GM12878 (cell line): ENCODE data around the gene PTPRN2.

ENCODE experiments used
- ASH2L ChIP-seq: fragments of 300-600, 200-600 bp; sonication (generic); IDR thresholded peaks from 2 replicates; pipeline ENCODE4 v1.6.1; 2017; ENCODE audit warnings: low read depth, mild to moderate bottlenecking, borderline replicate concordance
- ATF3 ChIP-seq: IDR thresholded peaks from 2 replicates; pipeline ENCODE4 v1.6.1; 2011; ENCODE audit warnings: low read depth, mild to moderate bottlenecking, low read length, moderate library complexity, borderline replicate concordance; ENCODE audit errors: extremely low read depth
- CREM ChIP-seq: IDR thresholded peaks from 2 replicates; pipeline ENCODE4 v1.6.1; 2014; ENCODE audit warnings: antibody characterized with exemption, low read depth
- CTCF ChIP-seq, 3 experiments: IDR thresholded peaks in 2 of 3; conservative IDR thresholded peaks in 1 of 3; 2 replicates each; pipeline ENCODE4 v1.5.1; 2011; ENCODE audit warnings: low read depth in 3 of 3, low read length in 3 of 3, mild to moderate bottlenecking in 3 of 3, control low read depth in 2 of 3, moderate library complexity in 2 of 3, inconsistent platforms in 1 of 3, mixed read lengths in 1 of 3; ENCODE audit not compliant: control insufficient read depth in 2 of 3, insufficient read depth in 1 of 3; ENCODE audit errors: extremely low read depth in 1 of 3
- FOS ChIP-seq: IDR thresholded peaks from 3 replicates; pipeline ENCODE4 v1.6.1; 2011; ENCODE audit warnings: borderline replicate concordance; ENCODE audit not compliant: insufficient read length; ENCODE audit errors: extremely low read depth
- FOXM1 ChIP-seq: IDR thresholded peaks from 2 replicates; pipeline ENCODE4 v1.6.1; 2012; ENCODE audit warnings: low read depth, mild to moderate bottlenecking, inconsistent platforms, low read length, moderate library complexity
- KDM1A ChIP-seq: fragments of 200-600 bp; sonication (generic); IDR thresholded peaks from 2 replicates; pipeline ENCODE4 v1.6.1; 2016; ENCODE audit warnings: borderline replicate concordance
- MYC ChIP-seq: IDR thresholded peaks from 2 replicates; pipeline ENCODE4 v1.6.1; 2011; ENCODE audit warnings: mild to moderate bottlenecking, low read length, moderate library complexity, inconsistent platforms; ENCODE audit not compliant: insufficient read depth, insufficient replicate concordance, insufficient read length, severe bottlenecking
- POLR2AphosphoS2 ChIP-seq: IDR thresholded peaks from 2 replicates; pipeline ENCODE4 v1.6.1; 2011; ENCODE audit warnings: low read depth, mild to moderate bottlenecking, low read length, improper control_type of control experiment, moderate library complexity
- SMAD1 ChIP-seq: fragments of 450-650 bp; IDR thresholded peaks from 2 replicates; pipeline ENCODE4 v1.6.1; 2018; ENCODE audit warnings: mild to moderate bottlenecking, low read depth; ENCODE audit not compliant: partially characterized antibody
- USF2 ChIP-seq: IDR thresholded peaks from 2 replicates; pipeline ENCODE4 v1.6.1; 2011; ENCODE audit warnings: low read depth, low read length, improper control_type of control experiment, borderline replicate concordance
- YY1 ChIP-seq: IDR thresholded peaks from 2 replicates; pipeline ENCODE4 v1.6.1; 2011; ENCODE audit warnings: low read depth, mild to moderate bottlenecking, low read length
- ZNF24 ChIP-seq: fragments of 450-650 bp; IDR thresholded peaks from 2 replicates; pipeline ENCODE4 v1.6.1; 2017; ENCODE audit warnings: antibody characterized with exemption, mild to moderate bottlenecking
- ZNF592 ChIP-seq: fragments of 450-650 bp; IDR thresholded peaks from 2 replicates; pipeline ENCODE4 v1.6.1; 2017; ENCODE audit warnings: mild to moderate bottlenecking, moderate library complexity

- no peak for TF ChIP-seq POLR2AphosphoS2
- TF ChIP-seq SMAD1, result no peak
- no peak for TF ChIP-seq CTCF (IDR thresholded peaks at IDR 0.05 in 2 of 3, conservative IDR thresholded peaks at IDR 0.05 in 1 of 3; ENCODE audit: control insufficient read depth in 2 of 3, extremely low read depth in 1 of 3, insufficient read depth in 1 of 3, low read depth in 3 of 3, low read length in 3 of 3)
- TF ChIP-seq ZNF24, result no peak
- no peak for TF ChIP-seq ATF3
- no peak for TF ChIP-seq CREM
- no peak for TF ChIP-seq YY1
- no peak for TF ChIP-seq FOS
- TF ChIP-seq KDM1A, result no peak
- no peak for TF ChIP-seq MYC
- no peak for TF ChIP-seq USF2
- TF ChIP-seq ASH2L, result no peak
- no peak for TF ChIP-seq FOXM1
- no peak for TF ChIP-seq ZNF592
Observed at GRCh38 chr7:158286210-158286609, 301.4 kb downstream of the PTPRN2 start.
